Spleen (tissue), 7 donors: ENCODE data around the gene CERCAM.

Source experiments
- CTCF ChIP-seq, 11 experiments: fragments of 200-600 bp in 7 of 11; fragments of 450-650 bp in 4 of 11; sonication (generic) in 4 of 11; IDR thresholded peaks in 8 of 11; conservative IDR thresholded peaks in 3 of 11; 1 replicate in 7 of 11; 2 replicates in 4 of 11; pipeline versions ENCODE4 v1.4.0 to v1.8.0; 2016 to 2021; ENCODE audit warnings: antibody characterized with exemption in 11 of 11, inconsistent platforms in 4 of 11, mild to moderate bottlenecking in 1 of 11
- POLR2A ChIP-seq, 3 donors: fragments of 450-650 bp; IDR thresholded peaks; one replicate each; pipeline ENCODE4 v1.5.1; 2017; ENCODE audit warnings: antibody characterized with exemption in 3 of 3, mild to moderate bottlenecking in 1 of 3
- POLR2AphosphoS5 ChIP-seq, 3 donors: sonication (generic); formaldehyde crosslinking; IDR thresholded peaks; one replicate each; pipeline ENCODE4 v1.5.1; 2017; ENCODE audit warnings: antibody characterized with exemption in 3 of 3
- donor health status: DM: no; HTN: no; CAD: no; lungs with moderate emphysema.
- donor health status: DM: no; HTN: no; CAD: no.
- donor health status: DM: no; HTN: no; CAD: no.

DNA sequence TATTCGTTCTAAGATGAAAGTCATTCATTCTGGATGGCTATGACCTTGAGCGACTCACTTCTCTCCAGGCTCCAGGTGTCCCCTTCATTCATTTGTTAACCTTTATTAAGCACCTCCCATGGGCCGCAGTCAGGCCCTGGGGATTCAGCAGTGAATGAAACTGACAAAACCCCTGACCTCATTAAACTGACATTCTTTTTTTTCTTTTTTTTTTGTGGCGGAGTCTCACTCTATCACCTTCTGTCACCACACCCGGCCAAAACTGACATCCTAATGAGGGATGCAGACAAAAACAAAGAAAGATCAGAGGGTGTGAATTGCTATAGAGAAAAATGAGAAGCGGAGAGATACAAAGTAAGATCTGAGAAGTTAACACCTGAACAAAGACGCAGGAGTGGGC, 18.6 kb downstream of the CERCAM start:
- TF ChIP-seq POLR2A (IDR thresholded peaks at IDR 0.05) = no peak
- TF ChIP-seq CTCF (IDR thresholded peaks at IDR 0.05 in 8 of 11, conservative IDR thresholded peaks at IDR 0.05 in 3 of 11) = no peak
- no peak for TF ChIP-seq POLR2AphosphoS5 (IDR thresholded peaks at IDR 0.05)
